NT2/D1 (cell line): ENCODE results near the gene PRSS36.

Source experiments
- DNase-seq: peaks from one replicate; pipeline ENCODE4 v3.0.0-alpha.2; 2011; ENCODE audit warnings: low read depth, low spot score
- H3K27me3 ChIP-seq: 2 replicates; pipeline ENCODE4 v1.6.0; 2011; ENCODE audit warnings: mild to moderate bottlenecking; ENCODE audit not compliant: insufficient read length, insufficient read depth
- H3K36me3 ChIP-seq: 2 replicates; pipeline ENCODE4 v1.6.1; 2011; ENCODE audit warnings: mild to moderate bottlenecking, low read length, mixed read lengths; ENCODE audit not compliant: insufficient read depth, insufficient read length
- H3K4me1 ChIP-seq: 2 replicates; pipeline ENCODE4 v1.5.1; 2011; ENCODE audit not compliant: insufficient read depth, insufficient read length
- H3K4me3 ChIP-seq: 2 replicates; pipeline ENCODE4 v1.5.1; 2011; ENCODE audit warnings: low read depth; ENCODE audit not compliant: insufficient read length
- H3K9ac ChIP-seq: 2 replicates; pipeline ENCODE4 v1.6.0; 2011; ENCODE audit warnings: low read depth; ENCODE audit not compliant: insufficient read length
- H3K9me3 ChIP-seq: 2 replicates; pipeline ENCODE4 v1.5.1; 2011; ENCODE audit warnings: mild to moderate bottlenecking, low read length; ENCODE audit not compliant: insufficient read depth
- SUZ12 ChIP-seq: IDR thresholded peaks from 2 replicates; pipeline ENCODE4 v1.6.1; 2011; ENCODE audit not compliant: insufficient read length, insufficient read depth; ENCODE audit errors: extremely low read depth
- YY1 ChIP-seq: IDR thresholded peaks from 2 replicates; pipeline ENCODE4 v1.6.1; 2011; ENCODE audit not compliant: insufficient read length, insufficient read depth
- ZNF274 ChIP-seq: IDR thresholded peaks from 2 replicates; pipeline ENCODE4 v1.6.1; 2011; ENCODE audit warnings: mild to moderate bottlenecking, low read depth, low read length

Gene PRSS36

DNA sequence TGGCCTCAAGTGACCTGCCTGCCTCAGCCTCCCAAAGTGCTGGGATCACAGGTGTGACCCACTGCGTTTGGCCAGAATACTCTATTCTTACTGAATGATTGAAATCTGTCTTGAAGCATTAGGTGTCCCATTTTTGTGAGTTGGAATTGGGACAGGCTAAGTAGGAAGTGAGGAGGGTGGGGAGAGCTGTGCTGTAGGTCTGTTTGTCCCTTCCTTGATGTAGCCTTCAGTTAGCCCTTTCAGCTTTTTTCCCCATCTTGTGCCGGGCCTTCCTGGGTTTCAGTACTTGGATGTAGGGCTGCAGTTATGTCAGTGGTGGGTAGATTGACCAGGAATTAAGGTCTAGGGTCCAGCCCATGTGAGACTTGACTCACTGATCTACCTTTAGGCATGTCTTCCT lies 44.0 kb upstream of the PRSS36 start:
- no peak for TF ChIP-seq ZNF274
- TF ChIP-seq YY1 = no peak
- no peak for TF ChIP-seq SUZ12
- no peak overlapping the region for H3K4me3 ChIP-seq
- H3K27me3 ChIP-seq = no peaks in the 10 kb centered on the region
- H3K36me3 ChIP-seq = peaks cover 87% of the 10 kb centered on the region
- DNase-seq = no peak
- H3K4me1 ChIP-seq = no peaks in the 10 kb centered on the region
- H3K9ac ChIP-seq = no peak overlapping the region
- H3K9me3 ChIP-seq = no peaks in the 10 kb centered on the region

DNA sequence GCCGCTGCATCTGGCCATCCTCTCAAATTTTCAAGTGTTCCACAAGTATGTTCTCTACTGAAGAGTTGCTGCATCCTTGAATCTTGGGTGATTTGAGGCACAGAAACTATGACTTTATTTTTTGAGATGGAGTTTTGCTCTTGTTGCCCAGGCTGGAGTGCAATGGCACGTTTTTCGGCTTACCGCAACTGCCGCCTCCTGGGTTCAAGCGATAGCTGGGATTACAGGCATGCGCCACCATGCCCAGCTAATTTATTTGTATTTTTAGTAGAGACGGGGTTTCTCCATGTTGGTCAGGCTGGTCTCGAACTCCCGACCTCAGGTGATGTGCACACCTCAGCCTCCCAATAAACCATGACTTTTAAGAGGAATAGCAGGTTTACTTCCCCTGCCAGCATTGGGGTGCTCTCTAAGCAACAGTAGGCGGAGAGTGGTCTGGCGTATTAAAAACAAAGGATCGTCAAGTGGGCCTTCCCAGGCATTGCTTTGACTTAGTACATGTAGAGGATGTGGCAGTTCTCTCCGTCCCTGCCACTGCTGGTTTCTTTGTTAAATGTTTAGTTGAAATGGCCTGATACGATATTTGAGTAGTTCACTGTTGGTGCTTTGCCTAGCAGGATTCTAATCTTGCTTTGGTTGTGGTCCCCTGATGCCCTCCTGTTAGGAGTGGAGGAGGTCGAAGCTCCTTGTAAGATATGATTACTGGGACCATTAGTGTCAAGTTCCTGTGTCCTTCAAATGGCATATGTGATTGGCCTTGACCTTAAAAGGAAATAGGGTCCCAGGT lies 43.2 kb upstream of the PRSS36 start:
- Histone ChIP-seq H3K9me3 (no peaks in the 10 kb centered on the region), H3K9ac (no peak overlapping the region), H3K4me1 (no peaks in the 10 kb centered on the region), H3K36me3 (peaks cover 91% of the 10 kb centered on the region), H3K27me3 (no peaks in the 10 kb centered on the region), H3K4me3 (no peak overlapping the region)
- no peak for TF ChIP-seq ZNF274
- TF ChIP-seq SUZ12 = no peak
- TF ChIP-seq YY1 = no peak
- DNase-seq = no peak

- no peak overlapping the region for H3K9ac ChIP-seq
- peaks cover 99% of the 10 kb centered on the region for H3K36me3 ChIP-seq
- H3K27me3 ChIP-seq = no peaks in the 10 kb centered on the region
Measured at GRCh38 chr16:31191697-31192428, 42.0 kb upstream of the PRSS36 start.

GRCh38 chr16:31190818-31191444 lies 41.1 kb upstream of the PRSS36 start:
- no peaks in the 10 kb centered on the region for H3K4me1 ChIP-seq
- TF ChIP-seq ZNF274 = no peak
- TF ChIP-seq YY1 = no peak
- TF ChIP-seq SUZ12 = no peak

More at GRCh38 chr16:31191697-31192428, 42.0 kb upstream of the PRSS36 start:
- no peak overlapping the region for H3K4me3 ChIP-seq
- TF ChIP-seq SUZ12 (no peak), YY1 (no peak), ZNF274 (no peak)
- DNase-seq = no peak
- H3K9me3 ChIP-seq = no peaks in the 10 kb centered on the region
- H3K4me1 ChIP-seq = no peaks in the 10 kb centered on the region

GRCh38 chr16:31190061-31190460 lies 40.2 kb upstream of the PRSS36 start:
- DNase-seq = no peak
- peaks cover 100% of the 10 kb centered on the region for H3K36me3 ChIP-seq
- TF ChIP-seq SUZ12 (no peak), YY1 (no peak), ZNF274 (no peak)

More at GRCh38 chr16:31190818-31191444, 41.1 kb upstream of the PRSS36 start:
- Histone ChIP-seq H3K9me3 (no peaks in the 10 kb centered on the region), H3K9ac (no peak overlapping the region), H3K4me3 (no peak overlapping the region), H3K36me3 (peaks cover 100% of the 10 kb centered on the region), H3K27me3 (no peaks in the 10 kb centered on the region)
- no peak for DNase-seq

DNA sequence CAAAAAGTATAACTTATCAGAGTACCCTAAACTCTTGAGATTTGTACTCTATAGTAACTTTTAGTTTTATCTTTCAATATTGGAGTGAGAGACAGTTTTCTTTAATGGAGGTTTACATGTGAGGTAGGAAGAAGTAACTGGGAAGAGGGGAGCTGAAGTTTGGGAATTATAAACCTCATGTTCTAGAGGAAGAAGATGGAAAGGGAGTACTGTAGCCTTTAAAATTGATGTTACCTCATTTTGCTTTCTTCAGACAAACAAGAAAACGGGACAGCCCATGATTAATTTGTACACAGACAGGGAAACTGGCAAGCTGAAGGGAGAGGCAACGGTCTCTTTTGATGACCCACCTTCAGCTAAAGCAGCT lies 39.5 kb upstream of the PRSS36 start:
- no peak for TF ChIP-seq ZNF274
- TF ChIP-seq SUZ12 = no peak
- no peak for TF ChIP-seq YY1
- Histone ChIP-seq H3K4me1 (no peaks in the 10 kb centered on the region), H3K9me3 (no peaks in the 10 kb centered on the region), H3K4me3 (no peak overlapping the region), H3K9ac (no peak overlapping the region), H3K36me3 (peaks cover 99% of the 10 kb centered on the region), H3K27me3 (no peaks in the 10 kb centered on the region)
- DNase-seq = no peak

More at GRCh38 chr16:31190061-31190460, 40.2 kb upstream of the PRSS36 start:
- Histone ChIP-seq H3K9me3 (no peaks in the 10 kb centered on the region), H3K9ac (no peak overlapping the region), H3K4me1 (no peaks in the 10 kb centered on the region), H3K27me3 (no peaks in the 10 kb centered on the region), H3K4me3 (no peak overlapping the region)
